ENCODE data around the gene ATP6V0B.
A peak's percentile ranks its signal among the peaks of the same experiment; 100 is the strongest.

Gene ATP6V0B

GRCh38 chr1:43960798-43961197, 14.0 kb upstream of the ATP6V0B start:
- Histone ChIP-seq H3K27me3 (ENCODE audit: low read depth, low read length) (no peaks in the 10 kb centered on the region), H3K9me3 (ENCODE audit: control insufficient read depth in 1 of 2, low read length in 2 of 2) (no peaks in the 10 kb centered on the region), H3K4me1 (ENCODE audit: control insufficient read depth in 1 of 2, insufficient read depth in 2 of 2, low read length in 2 of 2) (no peaks in the 10 kb centered on the region), H3K27ac (ENCODE audit: low read length) (no peak overlapping the region), H3K4me3 (ENCODE audit: low read depth in 1 of 2, low read length in 2 of 2) (no peak overlapping the region), H3K36me3 (ENCODE audit: control insufficient read depth in 1 of 2, insufficient read depth in 2 of 2, low read length in 2 of 2) (peaks cover 59 to 84% of the 10 kb centered on the region in 2 donors)

DNA sequence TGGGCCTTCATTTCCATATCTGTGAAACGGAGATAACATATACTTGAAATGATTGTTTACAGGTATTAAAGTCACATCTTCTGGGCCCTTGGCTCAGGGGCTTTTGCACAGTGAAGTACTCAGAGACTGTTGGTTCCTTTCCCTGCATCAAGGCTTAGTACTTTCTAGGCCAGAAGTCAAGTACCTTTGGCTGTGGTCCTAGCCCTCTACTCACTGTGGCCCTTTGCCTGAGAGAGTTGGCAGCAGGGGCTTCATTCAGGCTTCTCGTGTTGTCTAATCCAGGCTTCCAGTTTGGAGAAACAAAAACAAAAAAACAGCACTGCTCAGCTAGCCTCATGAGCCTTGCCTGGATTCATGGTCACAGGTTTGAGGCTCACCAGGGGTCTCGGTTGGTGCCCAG, 13.1 kb upstream of the ATP6V0B start:
- H3K27ac ChIP-seq (ENCODE audit: low read length) = no peak overlapping the region
- no peaks in the 10 kb centered on the region for H3K4me1 ChIP-seq (ENCODE audit: control insufficient read depth in 1 of 2, insufficient read depth in 2 of 2, low read length in 2 of 2)
- H3K4me3 ChIP-seq (ENCODE audit: low read depth in 1 of 2, low read length in 2 of 2) = no peak overlapping the region
- H3K36me3 ChIP-seq (ENCODE audit: control insufficient read depth in 1 of 2, insufficient read depth in 2 of 2, low read length in 2 of 2) = peaks cover 51 to 85% of the 10 kb centered on the region in 2 donors
- no peaks in the 10 kb centered on the region for H3K9me3 ChIP-seq (ENCODE audit: control insufficient read depth in 1 of 2, low read length in 2 of 2)
- H3K27me3 ChIP-seq (ENCODE audit: low read depth, low read length) = no peaks in the 10 kb centered on the region

DNA sequence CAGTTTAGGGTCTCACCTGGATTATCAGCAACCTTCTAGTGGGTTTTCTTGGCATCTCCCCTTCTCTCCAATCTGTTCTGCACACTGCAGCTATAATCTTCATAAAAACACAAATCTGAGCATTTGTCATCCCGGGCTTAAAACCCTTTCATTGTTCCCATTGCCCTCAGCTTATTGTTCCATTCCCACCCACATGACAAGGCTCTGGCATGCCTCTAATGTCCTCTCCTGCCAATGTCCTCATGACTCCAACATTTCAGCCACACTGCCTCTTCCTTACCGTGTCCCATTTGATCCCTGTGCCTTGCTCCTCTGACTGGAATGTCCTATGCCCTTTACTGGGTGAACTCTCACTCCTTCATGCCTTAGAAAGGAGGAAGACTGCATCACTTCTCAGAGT, 12.4 kb upstream of the ATP6V0B start:
- H3K9me3 ChIP-seq (ENCODE audit: control insufficient read depth in 1 of 2, low read length in 2 of 2) = no peaks in the 10 kb centered on the region
- H3K36me3 ChIP-seq (ENCODE audit: control insufficient read depth in 1 of 2, insufficient read depth in 2 of 2, low read length in 2 of 2) = peaks cover 46 to 86% of the 10 kb centered on the region in 2 donors
- H3K4me3 ChIP-seq (ENCODE audit: low read depth in 1 of 2, low read length in 2 of 2) = no peak overlapping the region
- no peak overlapping the region for H3K27ac ChIP-seq (ENCODE audit: low read length)
- no peaks in the 10 kb centered on the region for H3K4me1 ChIP-seq (ENCODE audit: control insufficient read depth in 1 of 2, insufficient read depth in 2 of 2, low read length in 2 of 2)
- H3K27me3 ChIP-seq (ENCODE audit: low read depth, low read length) = no peaks in the 10 kb centered on the region

- Histone ChIP-seq H3K36me3 (ENCODE audit: control insufficient read depth in 1 of 2, insufficient read depth in 2 of 2, low read length in 2 of 2) (peaks cover 39 to 85% of the 10 kb centered on the region in 2 donors), H3K4me1 (ENCODE audit: control insufficient read depth in 1 of 2, insufficient read depth in 2 of 2, low read length in 2 of 2) (no peaks in the 10 kb centered on the region), H3K27ac (ENCODE audit: low read length) (no peak overlapping the region), H3K9me3 (ENCODE audit: control insufficient read depth in 1 of 2, low read length in 2 of 2) (no peaks in the 10 kb centered on the region), H3K27me3 (ENCODE audit: low read depth, low read length) (no peaks in the 10 kb centered on the region), H3K4me3 (ENCODE audit: low read depth in 1 of 2, low read length in 2 of 2) (no peak overlapping the region)
Observed at GRCh38 chr1:43963006-43963405, 11.8 kb upstream of the ATP6V0B start.

GRCh38 chr1:43963890-43964289, 10.9 kb upstream of the ATP6V0B start:
- Histone ChIP-seq H3K27ac (ENCODE audit: low read length) (no peak overlapping the region), H3K4me3 (ENCODE audit: low read depth in 1 of 2, low read length in 2 of 2) (no peak overlapping the region), H3K36me3 (ENCODE audit: control insufficient read depth in 1 of 2, insufficient read depth in 2 of 2, low read length in 2 of 2) (peaks cover 30 to 76% of the 10 kb centered on the region in 2 donors)

GRCh38 chr1:43965316-43965715, 9.4 kb upstream of the ATP6V0B start:
- peaks cover 23 to 62% of the 10 kb centered on the region in 2 donors for H3K36me3 ChIP-seq (ENCODE audit: control insufficient read depth in 1 of 2, insufficient read depth in 2 of 2, low read length in 2 of 2)
- no peaks in the 10 kb centered on the region for H3K9me3 ChIP-seq (ENCODE audit: control insufficient read depth in 1 of 2, low read length in 2 of 2)
- H3K4me3 ChIP-seq (ENCODE audit: low read depth in 1 of 2, low read length in 2 of 2) = no peak overlapping the region
- no peak overlapping the region for H3K27ac ChIP-seq (ENCODE audit: low read length)
- no peaks in the 10 kb centered on the region for H3K27me3 ChIP-seq (ENCODE audit: low read depth, low read length)
- H3K4me1 ChIP-seq (ENCODE audit: control insufficient read depth in 1 of 2, insufficient read depth in 2 of 2, low read length in 2 of 2) = peaks cover under 1 to 4% of the 10 kb centered on the region in 2 donors

More at GRCh38 chr1:43963890-43964289, 10.9 kb upstream of the ATP6V0B start:
- Histone ChIP-seq H3K27me3 (ENCODE audit: low read depth, low read length) (no peaks in the 10 kb centered on the region), H3K4me1 (ENCODE audit: control insufficient read depth in 1 of 2, insufficient read depth in 2 of 2, low read length in 2 of 2) (no peaks in the 10 kb centered on the region), H3K9me3 (ENCODE audit: control insufficient read depth in 1 of 2, low read length in 2 of 2) (no peaks in the 10 kb centered on the region)

DNA sequence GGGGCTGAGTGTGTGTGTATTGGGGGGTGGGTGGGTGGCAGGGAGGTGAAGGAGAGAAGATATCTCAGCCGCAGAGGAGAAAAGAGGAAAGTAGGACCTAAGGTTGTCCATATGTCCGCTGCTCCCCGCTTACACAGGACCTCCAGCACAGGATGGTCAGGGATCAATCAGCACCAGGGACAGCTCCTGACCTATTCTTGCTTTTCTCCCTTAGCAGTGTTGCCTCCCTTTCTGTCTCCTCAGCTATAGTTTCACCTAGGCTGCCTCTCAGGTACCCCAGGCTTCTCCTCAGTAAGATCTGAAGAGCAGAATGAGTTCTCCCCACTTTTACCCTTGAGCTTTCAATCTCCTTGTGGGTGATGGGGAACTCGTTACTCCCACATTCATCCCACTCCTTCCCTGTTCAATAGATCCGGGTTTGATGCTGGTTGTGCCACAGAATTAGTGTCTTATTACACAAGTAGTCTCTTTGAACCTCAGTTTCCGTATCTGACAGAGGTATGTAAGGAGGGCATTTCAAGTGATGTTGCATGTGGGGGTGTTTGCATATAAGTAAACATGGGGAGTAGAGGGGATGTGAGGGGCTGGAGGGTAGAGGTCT, 6.3 kb upstream of the ATP6V0B start:
- Histone ChIP-seq H3K27me3 (ENCODE audit: low read depth, low read length) (no peaks in the 10 kb centered on the region), H3K27ac (ENCODE audit: low read length) (no peak overlapping the region), H3K4me3 (ENCODE audit: low read depth in 1 of 2, low read length in 2 of 2) (no peak overlapping the region), H3K4me1 (ENCODE audit: control insufficient read depth in 1 of 2, insufficient read depth in 2 of 2, low read length in 2 of 2) (peaks cover 6 to 12% of the 10 kb centered on the region in 2 donors), H3K36me3 (ENCODE audit: control insufficient read depth in 1 of 2, insufficient read depth in 2 of 2, low read length in 2 of 2) (peaks cover 0 to 43% of the 10 kb centered on the region in 2 donors), H3K9me3 (ENCODE audit: control insufficient read depth in 1 of 2, low read length in 2 of 2) (no peaks in the 10 kb centered on the region)

DNA sequence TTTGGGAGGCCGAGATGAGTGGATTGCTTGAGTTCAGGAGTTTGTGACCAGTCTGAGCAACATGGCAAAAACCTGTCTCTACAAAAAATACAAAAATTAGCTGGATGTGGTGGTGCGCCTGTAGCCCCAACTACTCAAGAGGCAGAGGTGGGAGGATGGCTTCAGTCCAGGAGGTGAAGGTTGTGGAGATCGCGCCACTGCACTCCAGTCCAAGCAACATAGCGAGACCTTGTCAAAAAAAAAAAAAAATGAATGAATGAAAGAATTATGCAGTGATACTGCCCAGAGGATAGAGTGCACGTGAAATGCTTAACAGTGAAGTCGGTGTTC, 5.4 kb upstream of the ATP6V0B start:
- H3K4me1 ChIP-seq (ENCODE audit: control insufficient read depth in 1 of 2, insufficient read depth in 2 of 2, low read length in 2 of 2) = peaks cover 6 to 20% of the 10 kb centered on the region in 2 donors
- H3K36me3 ChIP-seq (ENCODE audit: control insufficient read depth in 1 of 2, insufficient read depth in 2 of 2, low read length in 2 of 2) = peaks cover 0 to 41% of the 10 kb centered on the region in 2 donors
- no peaks in the 10 kb centered on the region for H3K27me3 ChIP-seq (ENCODE audit: low read depth, low read length)
- H3K9me3 ChIP-seq (ENCODE audit: control insufficient read depth in 1 of 2, low read length in 2 of 2) = no peaks in the 10 kb centered on the region
- H3K4me3 ChIP-seq (ENCODE audit: low read depth in 1 of 2, low read length in 2 of 2) = peak overlapping the region; percentile 97 to 99
- no peak overlapping the region for H3K27ac ChIP-seq (ENCODE audit: low read length)

DNA sequence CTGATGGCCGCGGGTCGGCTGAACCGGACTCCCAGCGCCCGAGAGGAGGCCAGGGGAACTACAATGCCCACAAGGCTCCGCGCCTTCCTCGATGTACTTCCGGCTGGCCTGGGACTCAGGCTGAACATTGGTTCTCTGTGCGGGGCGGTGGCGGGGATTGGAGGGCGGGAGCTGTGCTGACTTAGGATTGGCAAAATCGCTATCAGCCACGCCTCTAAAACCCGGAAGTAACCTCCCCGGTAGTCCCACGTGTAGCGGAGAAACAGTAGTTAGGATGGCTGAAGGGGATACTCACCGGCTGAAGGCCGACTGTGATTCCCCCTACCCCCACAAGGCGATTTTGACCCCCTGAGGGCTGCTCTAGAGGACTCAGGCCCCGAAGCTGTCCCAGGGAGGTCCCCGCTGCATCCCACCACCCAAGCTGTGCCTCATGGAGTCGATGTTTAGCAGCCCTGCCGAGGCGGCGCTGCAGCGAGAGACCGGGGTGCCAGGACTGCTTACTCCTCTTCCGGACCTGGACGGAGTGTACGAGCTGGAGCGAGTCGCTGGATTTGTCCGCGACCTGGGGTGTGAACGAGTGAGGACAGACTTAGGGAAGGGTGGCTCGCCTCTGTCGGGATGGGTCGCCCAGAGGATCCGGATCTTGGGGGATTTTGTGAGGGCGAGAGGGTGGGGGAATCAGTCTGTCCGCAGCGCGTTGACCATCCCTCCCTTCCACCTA, 4.9 kb upstream of the ATP6V0B start, which contains the start of gene DPH2:
Gene DPH2, plus strand, starts transcription at position 265 of the 721 bp plus-strand sequence. Its CDS starts 166 bp downstream, at position 431.
- H3K27ac ChIP-seq (ENCODE audit: low read length) = no peak within 1 kb of the TSS
- no peaks in the 10 kb centered on the region for H3K9me3 ChIP-seq (ENCODE audit: control insufficient read depth in 1 of 2, low read length in 2 of 2)
- H3K36me3 ChIP-seq (ENCODE audit: control insufficient read depth in 1 of 2, insufficient read depth in 2 of 2, low read length in 2 of 2) = peaks cover 0 to 38% of the 10 kb centered on the region in 2 donors
- no peaks in the 10 kb centered on the region for H3K27me3 ChIP-seq (ENCODE audit: low read depth, low read length)
- H3K4me3 ChIP-seq (ENCODE audit: low read depth in 1 of 2, low read length in 2 of 2) = peak within 1 kb of the TSS; percentile 97 to 99
- peaks cover 6 to 20% of the 10 kb centered on the region in 2 donors for H3K4me1 ChIP-seq (ENCODE audit: control insufficient read depth in 1 of 2, insufficient read depth in 2 of 2, low read length in 2 of 2)

- H3K4me1 ChIP-seq (ENCODE audit: control insufficient read depth in 1 of 2, insufficient read depth in 2 of 2, low read length in 2 of 2) = peaks cover 6 to 22% of the 10 kb centered on the region in 2 donors
- H3K27me3 ChIP-seq (ENCODE audit: low read depth, low read length) = no peaks in the 10 kb centered on the region
- peaks cover 0 to 38% of the 10 kb centered on the region in 2 donors for H3K36me3 ChIP-seq (ENCODE audit: control insufficient read depth in 1 of 2, insufficient read depth in 2 of 2, low read length in 2 of 2)
- H3K9me3 ChIP-seq (ENCODE audit: control insufficient read depth in 1 of 2, low read length in 2 of 2) = no peaks in the 10 kb centered on the region
- H3K27ac ChIP-seq (ENCODE audit: low read length) = no peak overlapping the region
- H3K4me3 ChIP-seq (ENCODE audit: low read depth in 1 of 2, low read length in 2 of 2) = peak overlapping the region; percentile 97 to 99
Observed at GRCh38 chr1:43970502-43970901, 4.3 kb upstream of the ATP6V0B start.

DNA sequence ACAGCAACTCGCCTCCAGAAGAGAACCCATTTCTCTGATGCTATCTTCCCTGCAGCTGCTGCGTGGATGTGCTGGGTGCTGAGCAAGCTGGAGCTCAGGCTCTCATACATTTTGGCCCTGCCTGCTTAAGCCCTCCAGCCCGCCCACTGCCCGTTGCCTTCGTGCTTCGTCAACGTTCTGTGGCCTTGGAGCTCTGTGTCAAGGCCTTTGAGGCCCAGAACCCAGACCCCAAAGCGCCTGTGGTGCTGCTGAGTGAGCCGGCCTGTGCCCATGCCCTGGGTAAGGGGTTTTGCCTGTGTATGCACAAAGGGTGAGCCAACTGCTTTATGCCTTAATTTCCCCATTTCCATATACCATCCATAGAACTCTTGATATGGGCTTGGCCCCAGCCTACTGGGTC, 3.8 kb upstream of the ATP6V0B start:
- no peak overlapping the region for H3K27ac ChIP-seq (ENCODE audit: low read length)
- peaks cover 0 to 34% of the 10 kb centered on the region in 2 donors for H3K36me3 ChIP-seq (ENCODE audit: control insufficient read depth in 1 of 2, insufficient read depth in 2 of 2, low read length in 2 of 2)
- H3K27me3 ChIP-seq (ENCODE audit: low read depth, low read length) = no peaks in the 10 kb centered on the region
- H3K4me3 ChIP-seq (ENCODE audit: low read depth in 1 of 2, low read length in 2 of 2) = peak overlapping the region; percentile 97 to 99
- no peaks in the 10 kb centered on the region for H3K9me3 ChIP-seq (ENCODE audit: control insufficient read depth in 1 of 2, low read length in 2 of 2)
- peaks cover 6 to 26% of the 10 kb centered on the region in 2 donors for H3K4me1 ChIP-seq (ENCODE audit: control insufficient read depth in 1 of 2, insufficient read depth in 2 of 2, low read length in 2 of 2)

Measured in muscle layer of duodenum (tissue), 2 donors.